ENCODE data around the gene NUDC. TPM values are rescaled to one million over a fixed set of nuclear protein-coding genes. Genes with fewer than 3 reads are reported as not detected.
A peak's percentile ranks its signal among the peaks of the same experiment; 100 is the strongest.

The NUDC gene
- total and polyA plus RNA-seq, 2 donors from 2014 or later = 61.5 to 112 TPM

- Histone ChIP-seq H3K27me3 (ENCODE audit: control insufficient read depth, insufficient read depth, low read length) (no peaks in the 10 kb centered on the region), H3K9me3 (ENCODE audit: control insufficient read depth in 2 of 3, insufficient read depth in 1 of 3, low read length in 3 of 3) (no peaks in the 10 kb centered on the region), H3K4me3 (ENCODE audit: low read length in 3 of 3) (no peak overlapping the region), H3K36me3 (ENCODE audit: control insufficient read depth in 2 of 3, insufficient read depth in 3 of 3, low read length in 3 of 3) (no peaks in the 10 kb centered on the region), H3K27ac (ENCODE audit: low read depth in 2 of 2, low read length in 2 of 2) (peak overlapping the region in 1 of 2 donors; percentile 17), H3K4me1 (ENCODE audit: control insufficient read depth in 2 of 3, insufficient read depth in 2 of 3, low read depth in 1 of 3, low read length in 3 of 3) (peaks cover 0 to 13% (median 9%) of the 10 kb centered on the region in 3 donors), H3K9ac (ENCODE audit: low read length in 3 of 3) (no peak overlapping the region)
- intact Hi-C loops (cut with DNase I) = no loop called here
- DNase-seq = no peak
- FAIRE-seq = no peak
- no peak for TF ChIP-seq CTCF (IDR thresholded peaks at IDR 0.05; ENCODE audit: borderline replicate concordance, extremely low read depth, insufficient read depth)
Measured at GRCh38 chr1:26909951-26910342, 11.6 kb upstream of the NUDC start.

- peak overlapping the region; percentile 5 to 20 for H3K27ac ChIP-seq (ENCODE audit: low read depth in 2 of 2, low read length in 2 of 2)
- intact Hi-C loops (cut with DNase I) = no loop called here
- TF ChIP-seq CTCF (IDR thresholded peaks at IDR 0.05; ENCODE audit: borderline replicate concordance, extremely low read depth, insufficient read depth) = no peak
- no peaks in the 10 kb centered on the region for H3K36me3 ChIP-seq (ENCODE audit: control insufficient read depth in 2 of 3, insufficient read depth in 3 of 3, low read length in 3 of 3)
- DNase-seq (peak in 1 of 5 donors; percentile 37), FAIRE-seq (no peak)
- peak overlapping the region in 1 of 3 donors; percentile 38 for H3K9ac ChIP-seq (ENCODE audit: low read length in 3 of 3)
- H3K4me3 ChIP-seq (ENCODE audit: low read length in 3 of 3) = peak overlapping the region in 1 of 3 donors; percentile 27
- H3K4me1 ChIP-seq (ENCODE audit: control insufficient read depth in 2 of 3, insufficient read depth in 2 of 3, low read depth in 1 of 3, low read length in 3 of 3) = peaks cover 0 to 13% (median 9%) of the 10 kb centered on the region in 3 donors
- H3K27me3 ChIP-seq (ENCODE audit: control insufficient read depth, insufficient read depth, low read length) = no peaks in the 10 kb centered on the region
- H3K9me3 ChIP-seq (ENCODE audit: control insufficient read depth in 2 of 3, insufficient read depth in 1 of 3, low read length in 3 of 3) = no peaks in the 10 kb centered on the region
Measured at GRCh38 chr1:26910343-26911160, 11.0 kb upstream of the NUDC start.

GRCh38 chr1:26911399-26912146, 10.0 kb upstream of the NUDC start:
- Histone ChIP-seq H3K27ac (ENCODE audit: low read depth in 2 of 2, low read length in 2 of 2) (peak overlapping the region in 1 of 2 donors; percentile 18), H3K36me3 (ENCODE audit: control insufficient read depth in 2 of 3, insufficient read depth in 3 of 3, low read length in 3 of 3) (no peaks in the 10 kb centered on the region), H3K4me3 (ENCODE audit: low read length in 3 of 3) (peak overlapping the region in 1 of 3 donors; percentile 75), H3K4me1 (ENCODE audit: control insufficient read depth in 2 of 3, insufficient read depth in 2 of 3, low read depth in 1 of 3, low read length in 3 of 3) (peaks cover 0 to 13% (median 9%) of the 10 kb centered on the region in 3 donors), H3K9me3 (ENCODE audit: control insufficient read depth in 2 of 3, insufficient read depth in 1 of 3, low read length in 3 of 3) (no peaks in the 10 kb centered on the region), H3K27me3 (ENCODE audit: control insufficient read depth, insufficient read depth, low read length) (no peaks in the 10 kb centered on the region), H3K9ac (ENCODE audit: low read length in 3 of 3) (no peak overlapping the region)
- DNase-seq = no peak
- no peak for TF ChIP-seq CTCF (IDR thresholded peaks at IDR 0.05; ENCODE audit: borderline replicate concordance, extremely low read depth, insufficient read depth)
- no peak for FAIRE-seq
- intact Hi-C loops (cut with DNase I) = no loop called here

Measured in kidney (tissue), 14 donors.